HEK293 (cell line): ENCODE measurements around the gene SLC31A1.

Source experiments
- CTCF ChIA-PET: fragments of 350-600 bp; formaldehyde crosslinking; extraction: SDS; loops from one replicate; lab custom pipeline; 2021; ENCODE audit warnings: antibody characterized with exemption; lab: Yijun Ruan, JAX
- POLR2A ChIA-PET: fragments of 300-600 bp; formaldehyde crosslinking; extraction: SDS; loops from one replicate; lab custom pipeline; 2020; ENCODE audit warnings: antibody characterized with exemption, inconsistent platforms; lab: Yijun Ruan, JAX
- H3K27ac ChIP-seq: fragments of 200-500 bp; sonication (Bioruptor generic); 2 replicates; pipeline ENCODE4 v1.5.1; 2014; ENCODE audit warnings: low read depth, low read length, control low read depth, inconsistent platforms; ENCODE audit errors: extremely low read depth
- H3K36me3 ChIP-seq, 2 experiments: fragments of 200-500 bp in 1 of 2; sonication (Bioruptor generic) in 1 of 2; 1 replicate in 1 of 2; 2 replicates in 1 of 2; pipeline ENCODE4 v1.5.1; 2014 to 2017; ENCODE audit warnings: inconsistent platforms in 2 of 2, low read length in 2 of 2; ENCODE audit not compliant: control insufficient read depth in 2 of 2, insufficient read depth in 1 of 2
- H3K4me1 ChIP-seq: fragments of 200-500 bp; sonication (Bioruptor generic); 2 replicates; pipeline ENCODE4 v1.5.1; 2014; ENCODE audit warnings: mild to moderate bottlenecking, low read length, inconsistent platforms; ENCODE audit not compliant: control insufficient read depth, insufficient read depth
- H3K4me3 ChIP-seq: 2 replicates; pipeline ENCODE4 v1.5.1; 2011; ENCODE audit warnings: low read depth, mild to moderate bottlenecking, control low read depth, low read length, moderate library complexity
- H3K9me3 ChIP-seq: fragments of 200-500 bp; sonication (Bioruptor generic); 2 replicates; pipeline ENCODE4 v1.5.1; 2014; ENCODE audit warnings: low read depth, low read length, inconsistent platforms; ENCODE audit not compliant: control insufficient read depth, insufficient read depth
- KLF7 ChIP-seq: fragments of 450-650 bp; formaldehyde crosslinking; IDR thresholded peaks from 2 replicates; pipeline ENCODE4 v1.5.1; 2016; ENCODE audit warnings: missing biosample characterization, missing genetic modification characterization, borderline replicate concordance
- SALL2 ChIP-seq: fragments of 450-650 bp; formaldehyde crosslinking; IDR thresholded peaks from 2 replicates; pipeline ENCODE4 v1.5.0; 2017; ENCODE audit warnings: missing biosample characterization, mild to moderate bottlenecking, missing genetic modification characterization, borderline replicate concordance
- TRIM28 ChIP-seq: IDR thresholded peaks from 2 replicates; pipeline ENCODE4 v1.6.1; 2011; ENCODE audit warnings: low read length, control low read depth, borderline replicate concordance
- YY1 ChIP-seq: fragments of 450-650 bp; formaldehyde crosslinking; IDR thresholded peaks from 2 replicates; pipeline ENCODE4 v1.5.1; 2018; ENCODE audit warnings: missing biosample characterization, missing genetic modification characterization
- ZFP3 ChIP-seq: fragments of 450-650 bp; formaldehyde crosslinking; IDR thresholded peaks from 2 replicates; pipeline ENCODE4 v1.5.1; 2016; ENCODE audit warnings: low read depth, missing biosample characterization, missing genetic modification characterization
- ZFP41 ChIP-seq: fragments of 450-650 bp; formaldehyde crosslinking; IDR thresholded peaks from 2 replicates; pipeline ENCODE4 v1.5.1; 2016; ENCODE audit warnings: missing biosample characterization, missing genetic modification characterization, borderline replicate concordance
- ZNF140 ChIP-seq: fragments of 450-650 bp; formaldehyde crosslinking; IDR thresholded peaks from 2 replicates; pipeline ENCODE4 v1.5.1; 2016; ENCODE audit warnings: missing biosample characterization, missing genetic modification characterization
- ZNF146 ChIP-seq: fragments of 450-650 bp; formaldehyde crosslinking; IDR thresholded peaks from 2 replicates; pipeline ENCODE4 v1.5.1; 2016; ENCODE audit warnings: missing biosample characterization, missing genetic modification characterization
- ZNF248 ChIP-seq: fragments of 450-650 bp; formaldehyde crosslinking; IDR thresholded peaks from 2 replicates; pipeline ENCODE4 v1.5.1; 2017; ENCODE audit warnings: missing biosample characterization, missing genetic modification characterization
- ZNF302 ChIP-seq: fragments of 450-650 bp; formaldehyde crosslinking; IDR thresholded peaks from 2 replicates; pipeline ENCODE4 v1.5.1; 2016; ENCODE audit warnings: missing biosample characterization, missing genetic modification characterization, low read depth
- ZNF394 ChIP-seq: fragments of 450-650 bp; formaldehyde crosslinking; IDR thresholded peaks from 2 replicates; pipeline ENCODE4 v1.5.1; 2016; ENCODE audit warnings: missing biosample characterization, missing genetic modification characterization, mild to moderate bottlenecking, moderate library complexity, borderline replicate concordance
- ZNF558 ChIP-seq: fragments of 450-650 bp; formaldehyde crosslinking; IDR thresholded peaks from 2 replicates; pipeline ENCODE4 v1.5.1; 2016; ENCODE audit warnings: missing biosample characterization, missing genetic modification characterization
- ZNF560 ChIP-seq: fragments of 450-650 bp; formaldehyde crosslinking; IDR thresholded peaks from 2 replicates; pipeline ENCODE4 v1.5.1; 2017; ENCODE audit warnings: missing biosample characterization, missing genetic modification characterization, borderline replicate concordance
- ZNF654 ChIP-seq: fragments of 450-650 bp; formaldehyde crosslinking; IDR thresholded peaks from 2 replicates; pipeline ENCODE4 v1.5.1; 2016; ENCODE audit warnings: low read depth, missing biosample characterization, missing genetic modification characterization
- ZNF837 ChIP-seq: fragments of 450-650 bp; formaldehyde crosslinking; IDR thresholded peaks from 2 replicates; pipeline ENCODE4 v1.5.1; 2016; ENCODE audit warnings: missing biosample characterization, missing genetic modification characterization
- TF ChIP-seq, protein P1 (sequence below): fragments of 450-650 bp; formaldehyde crosslinking; IDR thresholded peaks from 2 replicates; pipeline ENCODE4 v1.5.1; 2016; ENCODE audit warnings: missing biosample characterization, missing genetic modification characterization
- TF ChIP-seq, protein P2 (sequence below): fragments of 450-650 bp; formaldehyde crosslinking; IDR thresholded peaks from 2 replicates; pipeline ENCODE4 v1.5.1; 2016; ENCODE audit warnings: missing biosample characterization, missing genetic modification characterization
- TF ChIP-seq, protein P3 (sequence below): fragments of 450-650 bp; formaldehyde crosslinking; IDR thresholded peaks from 2 replicates; pipeline ENCODE4 v1.5.1; 2017; ENCODE audit warnings: missing biosample characterization, missing genetic modification characterization
- TF ChIP-seq, protein P4 (sequence below): fragments of 450-650 bp; formaldehyde crosslinking; IDR thresholded peaks from 2 replicates; pipeline ENCODE4 v1.5.1; 2016; ENCODE audit warnings: missing biosample characterization, missing genetic modification characterization
- TF ChIP-seq, protein P5 (sequence below): fragments of 450-650 bp; formaldehyde crosslinking; IDR thresholded peaks from 2 replicates; pipeline ENCODE4 v1.5.1; 2016; ENCODE audit warnings: missing biosample characterization, missing genetic modification characterization

Gene SLC31A1

DNA sequence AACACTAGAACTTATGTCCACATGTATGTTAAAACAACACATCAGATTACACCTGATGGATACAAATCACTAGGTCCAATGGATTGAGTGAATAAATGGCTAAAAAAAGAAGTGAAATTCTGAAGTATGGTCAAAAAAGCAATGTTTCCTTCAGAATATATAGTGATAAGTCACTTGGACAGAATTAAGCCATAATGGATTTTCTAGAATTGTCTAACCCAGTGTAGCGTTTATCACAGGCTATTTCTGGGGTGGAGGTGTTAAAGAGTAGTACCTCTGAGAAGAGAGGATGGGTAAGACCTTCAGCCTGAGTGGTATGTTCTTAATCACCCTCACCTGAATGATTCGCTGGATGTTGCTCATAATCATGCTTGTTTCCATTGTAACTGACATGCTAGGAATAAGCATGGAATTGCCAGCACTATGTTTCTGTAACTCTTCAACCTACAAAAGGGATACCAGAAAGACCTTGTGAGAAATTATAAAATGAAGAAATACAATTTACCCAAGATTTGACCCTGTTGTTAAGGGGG lies 37.3 kb upstream of the SLC31A1 start:
- H3K9me3 ChIP-seq: no peaks in the 10 kb centered on the region
- TF ChIP-seq YY1: no peak
- TF ChIP-seq, protein P1, sequence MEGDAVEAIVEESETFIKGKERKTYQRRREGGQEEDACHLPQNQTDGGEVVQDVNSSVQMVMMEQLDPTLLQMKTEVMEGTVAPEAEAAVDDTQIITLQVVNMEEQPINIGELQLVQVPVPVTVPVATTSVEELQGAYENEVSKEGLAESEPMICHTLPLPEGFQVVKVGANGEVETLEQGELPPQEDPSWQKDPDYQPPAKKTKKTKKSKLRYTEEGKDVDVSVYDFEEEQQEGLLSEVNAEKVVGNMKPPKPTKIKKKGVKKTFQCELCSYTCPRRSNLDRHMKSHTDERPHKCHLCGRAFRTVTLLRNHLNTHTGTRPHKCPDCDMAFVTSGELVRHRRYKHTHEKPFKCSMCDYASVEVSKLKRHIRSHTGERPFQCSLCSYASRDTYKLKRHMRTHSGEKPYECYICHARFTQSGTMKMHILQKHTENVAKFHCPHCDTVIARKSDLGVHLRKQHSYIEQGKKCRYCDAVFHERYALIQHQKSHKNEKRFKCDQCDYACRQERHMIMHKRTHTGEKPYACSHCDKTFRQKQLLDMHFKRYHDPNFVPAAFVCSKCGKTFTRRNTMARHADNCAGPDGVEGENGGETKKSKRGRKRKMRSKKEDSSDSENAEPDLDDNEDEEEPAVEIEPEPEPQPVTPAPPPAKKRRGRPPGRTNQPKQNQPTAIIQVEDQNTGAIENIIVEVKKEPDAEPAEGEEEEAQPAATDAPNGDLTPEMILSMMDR (tag by site-specific recombination): no peak
- no peak for TF ChIP-seq ZNF146 (tag by site-specific recombination)
- no peak for TF ChIP-seq TRIM28
- no peak for TF ChIP-seq ZNF837 (tag by site-specific recombination)
- no peak for TF ChIP-seq SALL2 (tag by site-specific recombination)
- no peak for TF ChIP-seq ZNF140 (tag by site-specific recombination)
- no peak for TF ChIP-seq KLF7 (tag by site-specific recombination)
- TF ChIP-seq ZNF560: no peak
- TF ChIP-seq ZNF654 (tag by site-specific recombination): no peak
- TF ChIP-seq, protein P2, sequence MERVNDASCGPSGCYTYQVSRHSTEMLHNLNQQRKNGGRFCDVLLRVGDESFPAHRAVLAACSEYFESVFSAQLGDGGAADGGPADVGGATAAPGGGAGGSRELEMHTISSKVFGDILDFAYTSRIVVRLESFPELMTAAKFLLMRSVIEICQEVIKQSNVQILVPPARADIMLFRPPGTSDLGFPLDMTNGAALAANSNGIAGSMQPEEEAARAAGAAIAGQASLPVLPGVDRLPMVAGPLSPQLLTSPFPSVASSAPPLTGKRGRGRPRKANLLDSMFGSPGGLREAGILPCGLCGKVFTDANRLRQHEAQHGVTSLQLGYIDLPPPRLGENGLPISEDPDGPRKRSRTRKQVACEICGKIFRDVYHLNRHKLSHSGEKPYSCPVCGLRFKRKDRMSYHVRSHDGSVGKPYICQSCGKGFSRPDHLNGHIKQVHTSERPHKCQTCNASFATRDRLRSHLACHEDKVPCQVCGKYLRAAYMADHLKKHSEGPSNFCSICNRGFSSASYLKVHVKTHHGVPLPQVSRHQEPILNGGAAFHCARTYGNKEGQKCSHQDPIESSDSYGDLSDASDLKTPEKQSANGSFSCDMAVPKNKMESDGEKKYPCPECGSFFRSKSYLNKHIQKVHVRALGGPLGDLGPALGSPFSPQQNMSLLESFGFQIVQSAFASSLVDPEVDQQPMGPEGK (tag by site-specific recombination): no peak
- no peak for TF ChIP-seq ZNF558 (tag by site-specific recombination)
- TF ChIP-seq ZNF302: no peak
- TF ChIP-seq, protein P3, sequence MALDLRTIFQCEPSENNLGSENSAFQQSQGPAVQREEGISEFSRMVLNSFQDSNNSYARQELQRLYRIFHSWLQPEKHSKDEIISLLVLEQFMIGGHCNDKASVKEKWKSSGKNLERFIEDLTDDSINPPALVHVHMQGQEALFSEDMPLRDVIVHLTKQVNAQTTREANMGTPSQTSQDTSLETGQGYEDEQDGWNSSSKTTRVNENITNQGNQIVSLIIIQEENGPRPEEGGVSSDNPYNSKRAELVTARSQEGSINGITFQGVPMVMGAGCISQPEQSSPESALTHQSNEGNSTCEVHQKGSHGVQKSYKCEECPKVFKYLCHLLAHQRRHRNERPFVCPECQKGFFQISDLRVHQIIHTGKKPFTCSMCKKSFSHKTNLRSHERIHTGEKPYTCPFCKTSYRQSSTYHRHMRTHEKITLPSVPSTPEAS (tag by site-specific recombination): no peak
- no peak for TF ChIP-seq ZFP41 (tag by site-specific recombination)
- TF ChIP-seq ZFP3 (tag by site-specific recombination): no peak
- TF ChIP-seq, protein P4, sequence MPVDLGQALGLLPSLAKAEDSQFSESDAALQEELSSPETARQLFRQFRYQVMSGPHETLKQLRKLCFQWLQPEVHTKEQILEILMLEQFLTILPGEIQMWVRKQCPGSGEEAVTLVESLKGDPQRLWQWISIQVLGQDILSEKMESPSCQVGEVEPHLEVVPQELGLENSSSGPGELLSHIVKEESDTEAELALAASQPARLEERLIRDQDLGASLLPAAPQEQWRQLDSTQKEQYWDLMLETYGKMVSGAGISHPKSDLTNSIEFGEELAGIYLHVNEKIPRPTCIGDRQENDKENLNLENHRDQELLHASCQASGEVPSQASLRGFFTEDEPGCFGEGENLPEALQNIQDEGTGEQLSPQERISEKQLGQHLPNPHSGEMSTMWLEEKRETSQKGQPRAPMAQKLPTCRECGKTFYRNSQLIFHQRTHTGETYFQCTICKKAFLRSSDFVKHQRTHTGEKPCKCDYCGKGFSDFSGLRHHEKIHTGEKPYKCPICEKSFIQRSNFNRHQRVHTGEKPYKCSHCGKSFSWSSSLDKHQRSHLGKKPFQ (tag by site-specific recombination): no peak
- no peak for TF ChIP-seq ZNF394
- no peak for TF ChIP-seq ZNF248 (tag by site-specific recombination)
- TF ChIP-seq, protein P5, sequence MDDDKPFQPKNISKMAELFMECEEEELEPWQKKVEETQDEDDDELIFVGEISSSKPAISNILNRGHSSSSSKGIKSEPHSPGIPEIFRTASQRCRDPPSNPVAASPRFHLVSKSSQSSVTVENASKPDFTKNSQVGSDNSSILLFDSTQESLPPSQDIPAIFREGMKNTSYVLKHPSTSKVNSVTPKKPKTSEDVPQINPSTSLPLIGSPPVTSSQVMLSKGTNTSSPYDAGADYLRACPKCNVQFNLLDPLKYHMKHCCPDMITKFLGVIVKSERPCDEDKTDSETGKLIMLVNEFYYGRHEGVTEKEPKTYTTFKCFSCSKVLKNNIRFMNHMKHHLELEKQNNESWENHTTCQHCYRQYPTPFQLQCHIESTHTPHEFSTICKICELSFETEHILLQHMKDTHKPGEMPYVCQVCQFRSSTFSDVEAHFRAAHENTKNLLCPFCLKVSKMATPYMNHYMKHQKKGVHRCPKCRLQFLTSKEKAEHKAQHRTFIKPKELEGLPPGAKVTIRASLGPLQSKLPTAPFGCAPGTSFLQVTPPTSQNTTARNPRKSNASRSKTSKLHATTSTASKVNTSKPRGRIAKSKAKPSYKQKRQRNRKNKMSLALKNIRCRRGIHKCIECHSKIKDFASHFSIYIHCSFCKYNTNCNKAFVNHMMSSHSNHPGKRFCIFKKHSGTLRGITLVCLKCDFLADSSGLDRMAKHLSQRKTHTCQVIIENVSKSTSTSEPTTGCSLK (tag by site-specific recombination): no peak
- no peak overlapping the region for H3K4me3 ChIP-seq
- H3K27ac ChIP-seq: no peak overlapping the region
- CTCF ChIA-PET: interaction anchor here (0.7 kb wide), 1 partner anchor 51 kb away, joined by 3 read pairs; no protein-coding TSS in a partner anchor
- H3K4me1 ChIP-seq: no peaks in the 10 kb centered on the region
- POLR2A ChIA-PET: no interaction called here
- H3K36me3 ChIP-seq: peaks cover 8 to 94% of the 10 kb centered on the region in 2 experiments
